Measurements from ENCODE around the gene GPR4. TPM values are rescaled to one million over a fixed set of nuclear protein-coding genes. Genes with fewer than 3 reads are reported as not detected.

The GPR4 gene
- total RNA-seq, 1 experiment from 2014 or later = 0.48 TPM

GRCh38 chr19:45601115-45601514 is 897 bp downstream of the GPR4 start:
- DNase-seq (ENCODE audit: low spot score) (no peak), ATAC-seq (no peak)
- Mint-ChIP-seq H3K9me3 (no peaks in the 10 kb centered on the region), H3K4me1 (peaks cover 57% of the 10 kb centered on the region), H3K27me3 (ENCODE audit: low read depth) (peaks cover 81% of the 10 kb centered on the region), H3K27ac (no peak overlapping the region), H3K36me3 (no peaks in the 10 kb centered on the region), H3K4me3 (peak overlapping the region; percentile 65)
- POLR2A ChIA-PET = interaction anchor here (0.5 kb wide), 1 partner anchor 15 kb away, joined by 3 read pairs; no protein-coding TSS in a partner anchor
- peak; percentile 75 for TF ChIP-seq ETV6 (CRISPR knock-in tag; IDR thresholded peaks at IDR 0.05)
- TF ChIP-seq PRDM15 (CRISPR knock-in tag; IDR thresholded peaks at IDR 0.05) = no peak
- CTCF ChIA-PET = interaction anchor here (0.9 to 5.2 kb wide), 5 partner anchors 10 to 73 kb away, joined by 3 to 81 read pairs (median 4); partner anchors contain the start of gene EML2

- Mint-ChIP-seq H3K27ac (no peak overlapping the region), H3K36me3 (no peaks in the 10 kb centered on the region), H3K9me3 (no peaks in the 10 kb centered on the region), H3K4me3 (peak overlapping the region; percentile 51), H3K4me1 (peaks cover 63% of the 10 kb centered on the region), H3K27me3 (ENCODE audit: low read depth) (peaks cover 85% of the 10 kb centered on the region)
- no peak for DNase-seq (ENCODE audit: low spot score)
- ChIA-PET POLR2A (no interaction called here), CTCF (interaction anchor here (1.2 to 5.2 kb wide), 5 partner anchors 16 to 77 kb away, joined by 3 to 81 read pairs (median 4); partner anchors contain the start of gene EML2)
- ATAC-seq = no peak
- TF ChIP-seq KAT7 (CRISPR knock-in tag; IDR thresholded peaks at IDR 0.05; ENCODE audit: borderline replicate concordance) (no peak), EMX1 (CRISPR knock-in tag; IDR thresholded peaks at IDR 0.05) (no peak), GABPB1 (CRISPR knock-in tag; IDR thresholded peaks at IDR 0.05) (no peak), IRF2 (CRISPR knock-in tag; IDR thresholded peaks at IDR 0.05; ENCODE audit: borderline replicate concordance, low read depth) (no peak), MYBL2 (CRISPR knock-in tag; IDR thresholded peaks at IDR 0.05) (no peak), TCF7 (CRISPR knock-in tag; IDR thresholded peaks at IDR 0.05; ENCODE audit: low read depth) (no peak)
- TF ChIP-seq, protein P1, sequence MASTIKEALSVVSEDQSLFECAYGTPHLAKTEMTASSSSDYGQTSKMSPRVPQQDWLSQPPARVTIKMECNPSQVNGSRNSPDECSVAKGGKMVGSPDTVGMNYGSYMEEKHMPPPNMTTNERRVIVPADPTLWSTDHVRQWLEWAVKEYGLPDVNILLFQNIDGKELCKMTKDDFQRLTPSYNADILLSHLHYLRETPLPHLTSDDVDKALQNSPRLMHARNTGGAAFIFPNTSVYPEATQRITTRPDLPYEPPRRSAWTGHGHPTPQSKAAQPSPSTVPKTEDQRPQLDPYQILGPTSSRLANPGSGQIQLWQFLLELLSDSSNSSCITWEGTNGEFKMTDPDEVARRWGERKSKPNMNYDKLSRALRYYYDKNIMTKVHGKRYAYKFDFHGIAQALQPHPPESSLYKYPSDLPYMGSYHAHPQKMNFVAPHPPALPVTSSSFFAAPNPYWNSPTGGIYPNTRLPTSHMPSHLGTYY (CRISPR knock-in tag; IDR thresholded peaks at IDR 0.05) = no peak
- TF ChIP-seq, protein P2, sequence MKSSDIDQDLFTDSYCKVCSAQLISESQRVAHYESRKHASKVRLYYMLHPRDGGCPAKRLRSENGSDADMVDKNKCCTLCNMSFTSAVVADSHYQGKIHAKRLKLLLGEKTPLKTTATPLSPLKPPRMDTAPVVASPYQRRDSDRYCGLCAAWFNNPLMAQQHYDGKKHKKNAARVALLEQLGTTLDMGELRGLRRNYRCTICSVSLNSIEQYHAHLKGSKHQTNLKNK (CRISPR knock-in tag; IDR thresholded peaks at IDR 0.05) = no peak
- TF ChIP-seq, protein P3, sequence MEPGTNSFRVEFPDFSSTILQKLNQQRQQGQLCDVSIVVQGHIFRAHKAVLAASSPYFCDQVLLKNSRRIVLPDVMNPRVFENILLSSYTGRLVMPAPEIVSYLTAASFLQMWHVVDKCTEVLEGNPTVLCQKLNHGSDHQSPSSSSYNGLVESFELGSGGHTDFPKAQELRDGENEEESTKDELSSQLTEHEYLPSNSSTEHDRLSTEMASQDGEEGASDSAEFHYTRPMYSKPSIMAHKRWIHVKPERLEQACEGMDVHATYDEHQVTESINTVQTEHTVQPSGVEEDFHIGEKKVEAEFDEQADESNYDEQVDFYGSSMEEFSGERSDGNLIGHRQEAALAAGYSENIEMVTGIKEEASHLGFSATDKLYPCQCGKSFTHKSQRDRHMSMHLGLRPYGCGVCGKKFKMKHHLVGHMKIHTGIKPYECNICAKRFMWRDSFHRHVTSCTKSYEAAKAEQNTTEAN (CRISPR knock-in tag; IDR thresholded peaks at IDR 0.05) = no peak
- TF ChIP-seq, protein P4, sequence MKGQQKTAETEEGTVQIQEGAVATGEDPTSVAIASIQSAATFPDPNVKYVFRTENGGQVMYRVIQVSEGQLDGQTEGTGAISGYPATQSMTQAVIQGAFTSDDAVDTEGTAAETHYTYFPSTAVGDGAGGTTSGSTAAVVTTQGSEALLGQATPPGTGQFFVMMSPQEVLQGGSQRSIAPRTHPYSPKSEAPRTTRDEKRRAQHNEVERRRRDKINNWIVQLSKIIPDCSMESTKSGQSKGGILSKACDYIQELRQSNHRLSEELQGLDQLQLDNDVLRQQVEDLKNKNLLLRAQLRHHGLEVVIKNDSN (CRISPR knock-in tag; IDR thresholded peaks at IDR 0.05) = no peak
These were observed 1.6 kb downstream of the GPR4 start for GRCh38 chr19:45600340-45600885.

- ATAC-seq = no peak
- Mint-ChIP-seq H3K9me3 (no peaks in the 10 kb centered on the region), H3K27me3 (ENCODE audit: low read depth) (peaks cover 94% of the 10 kb centered on the region), H3K27ac (no peak overlapping the region), H3K4me3 (peak overlapping the region; percentile 69), H3K36me3 (no peaks in the 10 kb centered on the region), H3K4me1 (peaks cover 63% of the 10 kb centered on the region)
- ChIA-PET CTCF (interaction anchor here (0.6 to 5.2 kb wide), 13 partner anchors 8 to 501 kb away, joined by 4 to 81 read pairs (median 6); partner anchors contain the start of genes OPA3, QPCTL and SIX5), POLR2A (no interaction called here)
- no peak for DNase-seq (ENCODE audit: low spot score)
- TF ChIP-seq RORB (CRISPR knock-in tag; IDR thresholded peaks at IDR 0.05) = no peak
- no peak for TF ChIP-seq ZNF671 (CRISPR knock-in tag; IDR thresholded peaks at IDR 0.05)
- TF ChIP-seq, protein P2 (CRISPR knock-in tag; IDR thresholded peaks at IDR 0.05) = no peak
- no peak for TF ChIP-seq NR2C2 (CRISPR knock-in tag; IDR thresholded peaks at IDR 0.05)
- TF ChIP-seq NR3C1 (CRISPR knock-in tag; conservative IDR thresholded peaks at IDR 0.05; ENCODE audit: low read depth) = no peak
- TF ChIP-seq, protein P4 (CRISPR knock-in tag; IDR thresholded peaks at IDR 0.05) = no peak
- TF ChIP-seq TEAD1 (CRISPR knock-in tag; IDR thresholded peaks at IDR 0.05) = no peak
- TF ChIP-seq, protein P5, sequence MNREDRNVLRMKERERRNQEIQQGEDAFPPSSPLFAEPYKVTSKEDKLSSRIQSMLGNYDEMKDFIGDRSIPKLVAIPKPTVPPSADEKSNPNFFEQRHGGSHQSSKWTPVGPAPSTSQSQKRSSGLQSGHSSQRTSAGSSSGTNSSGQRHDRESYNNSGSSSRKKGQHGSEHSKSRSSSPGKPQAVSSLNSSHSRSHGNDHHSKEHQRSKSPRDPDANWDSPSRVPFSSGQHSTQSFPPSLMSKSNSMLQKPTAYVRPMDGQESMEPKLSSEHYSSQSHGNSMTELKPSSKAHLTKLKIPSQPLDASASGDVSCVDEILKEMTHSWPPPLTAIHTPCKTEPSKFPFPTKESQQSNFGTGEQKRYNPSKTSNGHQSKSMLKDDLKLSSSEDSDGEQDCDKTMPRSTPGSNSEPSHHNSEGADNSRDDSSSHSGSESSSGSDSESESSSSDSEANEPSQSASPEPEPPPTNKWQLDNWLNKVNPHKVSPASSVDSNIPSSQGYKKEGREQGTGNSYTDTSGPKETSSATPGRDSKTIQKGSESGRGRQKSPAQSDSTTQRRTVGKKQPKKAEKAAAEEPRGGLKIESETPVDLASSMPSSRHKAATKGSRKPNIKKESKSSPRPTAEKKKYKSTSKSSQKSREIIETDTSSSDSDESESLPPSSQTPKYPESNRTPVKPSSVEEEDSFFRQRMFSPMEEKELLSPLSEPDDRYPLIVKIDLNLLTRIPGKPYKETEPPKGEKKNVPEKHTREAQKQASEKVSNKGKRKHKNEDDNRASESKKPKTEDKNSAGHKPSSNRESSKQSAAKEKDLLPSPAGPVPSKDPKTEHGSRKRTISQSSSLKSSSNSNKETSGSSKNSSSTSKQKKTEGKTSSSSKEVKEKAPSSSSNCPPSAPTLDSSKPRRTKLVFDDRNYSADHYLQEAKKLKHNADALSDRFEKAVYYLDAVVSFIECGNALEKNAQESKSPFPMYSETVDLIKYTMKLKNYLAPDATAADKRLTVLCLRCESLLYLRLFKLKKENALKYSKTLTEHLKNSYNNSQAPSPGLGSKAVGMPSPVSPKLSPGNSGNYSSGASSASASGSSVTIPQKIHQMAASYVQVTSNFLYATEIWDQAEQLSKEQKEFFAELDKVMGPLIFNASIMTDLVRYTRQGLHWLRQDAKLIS (CRISPR knock-in tag; IDR thresholded peaks at IDR 0.05; ENCODE audit: borderline replicate concordance) = no peak
- TF ChIP-seq GABPB1 (CRISPR knock-in tag; IDR thresholded peaks at IDR 0.05) = no peak
These were observed 2.7 kb downstream of the GPR4 start for GRCh38 chr19:45599286-45599685.
